Measurements from ENCODE around the gene COG5. TPM values are rescaled to one million over a fixed set of nuclear protein-coding genes. Genes with fewer than 3 reads are reported as not detected.

Gene COG5
- total and polyA plus RNA-seq, 3 donors from 2014 or later = 27.1 to 76.1 (median 70.6) TPM

- H3K4me1 ChIP-seq = no peaks in the 10 kb centered on the region
- intact Hi-C loops (cut with DNase I; ENCODE audit: low total_unique reads) = no loop called here
- H3K4me3 ChIP-seq = no peak overlapping the region
- H3K27me3 ChIP-seq = no peaks in the 10 kb centered on the region
- no peak for DNase-seq
- no peaks in the 10 kb centered on the region for H3K9me3 ChIP-seq
- 72 to 73% methylated on average over 4 of the region's 4 CpGs for WGBS, 2 donors
- no peaks in the 10 kb centered on the region for H3K36me3 ChIP-seq (ENCODE audit: low read depth, missing control alignments)
- no peak overlapping the region for H3K27ac ChIP-seq
- TF ChIP-seq, protein P1, sequence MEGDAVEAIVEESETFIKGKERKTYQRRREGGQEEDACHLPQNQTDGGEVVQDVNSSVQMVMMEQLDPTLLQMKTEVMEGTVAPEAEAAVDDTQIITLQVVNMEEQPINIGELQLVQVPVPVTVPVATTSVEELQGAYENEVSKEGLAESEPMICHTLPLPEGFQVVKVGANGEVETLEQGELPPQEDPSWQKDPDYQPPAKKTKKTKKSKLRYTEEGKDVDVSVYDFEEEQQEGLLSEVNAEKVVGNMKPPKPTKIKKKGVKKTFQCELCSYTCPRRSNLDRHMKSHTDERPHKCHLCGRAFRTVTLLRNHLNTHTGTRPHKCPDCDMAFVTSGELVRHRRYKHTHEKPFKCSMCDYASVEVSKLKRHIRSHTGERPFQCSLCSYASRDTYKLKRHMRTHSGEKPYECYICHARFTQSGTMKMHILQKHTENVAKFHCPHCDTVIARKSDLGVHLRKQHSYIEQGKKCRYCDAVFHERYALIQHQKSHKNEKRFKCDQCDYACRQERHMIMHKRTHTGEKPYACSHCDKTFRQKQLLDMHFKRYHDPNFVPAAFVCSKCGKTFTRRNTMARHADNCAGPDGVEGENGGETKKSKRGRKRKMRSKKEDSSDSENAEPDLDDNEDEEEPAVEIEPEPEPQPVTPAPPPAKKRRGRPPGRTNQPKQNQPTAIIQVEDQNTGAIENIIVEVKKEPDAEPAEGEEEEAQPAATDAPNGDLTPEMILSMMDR (IDR thresholded peaks at IDR 0.05) = no peak
- no peak for TF ChIP-seq POLR2A (IDR thresholded peaks at IDR 0.05)
These were observed 330.5 kb downstream of the COG5 start for GRCh38 chr7:107233174-107233573.

DNA sequence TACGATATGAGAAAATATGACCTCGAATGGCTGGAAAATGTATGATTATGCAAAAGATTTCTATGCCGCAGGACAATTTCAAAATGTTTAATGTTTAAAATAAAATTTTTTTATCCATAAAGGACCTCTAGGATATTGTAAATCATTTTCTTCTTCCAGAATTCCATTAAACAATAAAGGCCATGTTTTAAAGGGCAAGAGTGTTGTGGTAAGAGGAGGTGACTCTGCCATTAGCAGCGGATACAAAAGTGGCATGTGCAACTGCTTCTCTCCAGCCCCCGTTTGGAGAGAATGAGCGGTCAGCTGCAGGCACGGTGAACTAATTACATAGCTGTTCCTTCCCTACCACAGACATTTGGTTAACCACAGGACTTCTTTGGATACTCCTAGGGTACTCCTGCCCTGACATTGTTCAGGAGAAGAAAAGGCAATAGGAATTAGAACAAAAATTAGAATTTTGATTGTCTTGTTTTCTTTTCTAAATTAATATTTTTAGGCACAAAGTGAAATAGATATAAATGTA lies 331.1 kb downstream of the COG5 start:
- H3K27ac ChIP-seq = no peak overlapping the region
- 91 to 93% methylated on average over 7 of the region's 7 CpGs for WGBS, 2 donors
- no peak for TF ChIP-seq POLR2A (IDR thresholded peaks at IDR 0.05)
- TF ChIP-seq, protein P1 (IDR thresholded peaks at IDR 0.05) = no peak
- H3K36me3 ChIP-seq (ENCODE audit: low read depth, missing control alignments) = no peaks in the 10 kb centered on the region
- no peaks in the 10 kb centered on the region for H3K4me1 ChIP-seq
- intact Hi-C loops (cut with DNase I; ENCODE audit: low total_unique reads) = no loop called here
- no peak for DNase-seq
- H3K9me3 ChIP-seq = no peaks in the 10 kb centered on the region
- H3K4me3 ChIP-seq = no peak overlapping the region
- no peaks in the 10 kb centered on the region for H3K27me3 ChIP-seq

GRCh38 chr7:107230334-107230733 lies 333.4 kb downstream of the COG5 start:
- H3K4me3 ChIP-seq = no peak overlapping the region
- no peaks in the 10 kb centered on the region for H3K36me3 ChIP-seq (ENCODE audit: low read depth, missing control alignments)
- H3K4me1 ChIP-seq = no peaks in the 10 kb centered on the region
- 93 to 97% methylated on average over 3 of the region's 3 CpGs for WGBS, 2 donors
- H3K9me3 ChIP-seq = no peaks in the 10 kb centered on the region
- no peak overlapping the region for H3K27ac ChIP-seq
- no peak for TF ChIP-seq POLR2A (IDR thresholded peaks at IDR 0.05)
- TF ChIP-seq, protein P1 (IDR thresholded peaks at IDR 0.05) = no peak
- DNase-seq = no peak
- H3K27me3 ChIP-seq = no peaks in the 10 kb centered on the region
- intact Hi-C loops (cut with DNase I; ENCODE audit: low total_unique reads) = no loop called here

DNA sequence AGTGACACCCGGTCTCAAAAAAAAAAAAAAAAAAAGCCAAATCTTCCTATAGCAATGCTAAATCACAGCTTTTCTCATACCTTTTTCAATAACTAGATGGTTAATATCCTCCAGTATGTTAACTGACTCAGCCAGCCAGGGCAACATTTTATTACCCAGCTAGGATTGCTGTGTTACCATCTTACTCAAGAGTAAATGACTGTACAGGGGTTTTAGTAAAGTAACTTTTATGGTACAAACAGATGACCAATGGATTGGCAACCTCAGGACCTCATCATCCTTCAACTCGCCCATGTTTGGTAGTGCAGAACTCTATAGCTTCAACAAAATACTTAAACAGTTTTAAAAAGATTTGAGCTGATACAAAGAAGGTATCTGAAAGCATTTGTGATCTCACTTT lies 335.4 kb downstream of the COG5 start:
- TF ChIP-seq POLR2A (IDR thresholded peaks at IDR 0.05) = no peak
- TF ChIP-seq, protein P1 (IDR thresholded peaks at IDR 0.05) = no peak
- DNase-seq = no peak
- intact Hi-C loops (cut with DNase I; ENCODE audit: low total_unique reads) = no loop called here

More for the DNA sequence above, 335.4 kb downstream of the COG5 start:
- no peak overlapping the region for H3K27ac ChIP-seq
- H3K36me3 ChIP-seq (ENCODE audit: low read depth, missing control alignments) = no peaks in the 10 kb centered on the region
- no peaks in the 10 kb centered on the region for H3K4me1 ChIP-seq
- no peak overlapping the region for H3K4me3 ChIP-seq
- H3K9me3 ChIP-seq = no peaks in the 10 kb centered on the region
- 89 to 94% methylated on average over 2 of the region's 2 CpGs for WGBS, 2 donors
- no peaks in the 10 kb centered on the region for H3K27me3 ChIP-seq
